ENCODE data around the gene ZBTB20. TPM values are rescaled to one million over a fixed set of nuclear protein-coding genes. Genes with fewer than 3 reads are reported as not detected.

ZBTB20 gene
- polyA plus RNA-seq, 1 donor from 2014 or later = 4.8 TPM

DNA sequence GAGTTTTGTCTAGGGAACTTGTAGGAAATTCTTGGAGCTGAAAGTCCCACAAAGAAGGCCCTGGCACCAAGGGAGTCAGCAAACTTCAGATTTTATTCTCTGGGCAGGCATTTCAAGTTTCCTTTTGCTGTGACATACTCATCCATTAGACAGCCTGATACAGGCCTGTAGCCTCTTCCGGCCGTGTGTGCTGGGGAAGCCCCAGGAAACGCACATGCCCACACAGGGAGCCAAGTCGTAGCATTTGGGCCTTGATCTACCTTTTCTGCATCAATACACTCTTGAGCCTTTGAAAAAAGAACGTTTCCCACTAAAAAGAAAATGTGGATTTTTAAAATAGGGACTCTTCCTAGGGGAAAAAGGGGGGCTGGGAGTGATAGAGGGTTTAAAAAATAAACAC lies 838.3 kb downstream of the ZBTB20 start:
- Histone ChIP-seq H3K27me3 (ENCODE audit: insufficient read depth, low read depth, low read length) (no peaks in the 10 kb centered on the region), H3K79me2 (replicated peaks; ENCODE audit: insufficient read depth, low read length) (no peaks in the 10 kb centered on the region), H3F3A (ENCODE audit: insufficient read depth, low read length, poor library complexity, severe bottlenecking) (no peaks in the 10 kb centered on the region), H3K4me3 (ENCODE audit: low read length) (no peak overlapping the region), H3K4me2 (ENCODE audit: low read length) (no peak overlapping the region), H3K9ac (ENCODE audit: low read length) (no peak overlapping the region), H3K9me3 (ENCODE audit: low read length) (no peaks in the 10 kb centered on the region), H2AFZ (ENCODE audit: low read depth, low read length) (no peak overlapping the region), H4K20me1 (ENCODE audit: insufficient read depth) (no peaks in the 10 kb centered on the region), H3K36me3 (ENCODE audit: insufficient read depth, low read length) (no peaks in the 10 kb centered on the region), H3K9me2 (ENCODE audit: insufficient read depth, low read length) (no peaks in the 10 kb centered on the region), H3K27ac (ENCODE audit: low read length) (no peak overlapping the region)
- TF ChIP-seq TAF1 (IDR thresholded peaks at IDR 0.05; ENCODE audit: low read depth) (no peak), RAD21 (conservative IDR thresholded peaks at IDR 0.05) (no peak), EP300 (conservative IDR thresholded peaks at IDR 0.05; ENCODE audit: poor library complexity, severe bottlenecking) (no peak)

DNA sequence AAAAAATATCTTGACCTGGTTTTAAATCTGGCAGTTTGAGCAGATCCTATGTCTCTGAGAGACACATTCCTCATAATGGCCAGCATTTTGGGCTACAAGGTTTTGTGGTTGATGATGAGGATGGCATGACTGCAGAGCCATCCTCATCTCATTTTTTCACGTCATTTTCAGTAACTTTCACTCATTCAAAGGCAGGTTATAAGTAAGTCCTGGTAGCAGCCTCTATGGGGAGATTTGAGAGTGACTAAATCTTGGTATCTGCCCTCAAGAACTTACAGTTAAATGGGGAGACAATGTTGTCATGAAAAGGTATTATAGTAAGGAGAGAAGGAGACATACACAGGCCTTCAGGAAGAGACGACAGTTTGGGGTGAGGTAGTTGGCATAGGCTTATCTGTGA lies 838.7 kb downstream of the ZBTB20 start:
- no peak overlapping the region for H2AFZ ChIP-seq (ENCODE audit: low read depth, low read length)

GRCh38 chr3:114307832-114308231 lies 839.3 kb downstream of the ZBTB20 start:
- Histone ChIP-seq H3K9ac (ENCODE audit: low read length) (no peak overlapping the region), H3F3A (ENCODE audit: insufficient read depth, low read length, poor library complexity, severe bottlenecking) (no peaks in the 10 kb centered on the region), H2AFZ (ENCODE audit: low read depth, low read length) (no peak overlapping the region), H3K79me2 (replicated peaks; ENCODE audit: insufficient read depth, low read length) (no peaks in the 10 kb centered on the region), H3K36me3 (ENCODE audit: insufficient read depth, low read length) (no peaks in the 10 kb centered on the region), H3K9me2 (ENCODE audit: insufficient read depth, low read length) (no peaks in the 10 kb centered on the region), H3K9me3 (ENCODE audit: low read length) (no peaks in the 10 kb centered on the region), H4K20me1 (ENCODE audit: insufficient read depth) (no peaks in the 10 kb centered on the region), H3K4me2 (ENCODE audit: low read length) (no peak overlapping the region), H3K4me3 (ENCODE audit: low read length) (no peak overlapping the region), H3K27me3 (ENCODE audit: insufficient read depth, low read depth, low read length) (no peaks in the 10 kb centered on the region), H3K27ac (ENCODE audit: low read length) (no peak overlapping the region)
- TF ChIP-seq, protein P1, sequence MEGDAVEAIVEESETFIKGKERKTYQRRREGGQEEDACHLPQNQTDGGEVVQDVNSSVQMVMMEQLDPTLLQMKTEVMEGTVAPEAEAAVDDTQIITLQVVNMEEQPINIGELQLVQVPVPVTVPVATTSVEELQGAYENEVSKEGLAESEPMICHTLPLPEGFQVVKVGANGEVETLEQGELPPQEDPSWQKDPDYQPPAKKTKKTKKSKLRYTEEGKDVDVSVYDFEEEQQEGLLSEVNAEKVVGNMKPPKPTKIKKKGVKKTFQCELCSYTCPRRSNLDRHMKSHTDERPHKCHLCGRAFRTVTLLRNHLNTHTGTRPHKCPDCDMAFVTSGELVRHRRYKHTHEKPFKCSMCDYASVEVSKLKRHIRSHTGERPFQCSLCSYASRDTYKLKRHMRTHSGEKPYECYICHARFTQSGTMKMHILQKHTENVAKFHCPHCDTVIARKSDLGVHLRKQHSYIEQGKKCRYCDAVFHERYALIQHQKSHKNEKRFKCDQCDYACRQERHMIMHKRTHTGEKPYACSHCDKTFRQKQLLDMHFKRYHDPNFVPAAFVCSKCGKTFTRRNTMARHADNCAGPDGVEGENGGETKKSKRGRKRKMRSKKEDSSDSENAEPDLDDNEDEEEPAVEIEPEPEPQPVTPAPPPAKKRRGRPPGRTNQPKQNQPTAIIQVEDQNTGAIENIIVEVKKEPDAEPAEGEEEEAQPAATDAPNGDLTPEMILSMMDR (IDR thresholded peaks at IDR 0.05; ENCODE audit: poor library complexity, severe bottlenecking) = no peak
- no peak for TF ChIP-seq RAD21 (conservative IDR thresholded peaks at IDR 0.05)
- no peak for TF ChIP-seq POLR2AphosphoS5 (IDR thresholded peaks at IDR 0.05)
- TF ChIP-seq SMC3 (conservative IDR thresholded peaks at IDR 0.05; ENCODE audit: poor library complexity) = no peak
- TF ChIP-seq, protein P2, sequence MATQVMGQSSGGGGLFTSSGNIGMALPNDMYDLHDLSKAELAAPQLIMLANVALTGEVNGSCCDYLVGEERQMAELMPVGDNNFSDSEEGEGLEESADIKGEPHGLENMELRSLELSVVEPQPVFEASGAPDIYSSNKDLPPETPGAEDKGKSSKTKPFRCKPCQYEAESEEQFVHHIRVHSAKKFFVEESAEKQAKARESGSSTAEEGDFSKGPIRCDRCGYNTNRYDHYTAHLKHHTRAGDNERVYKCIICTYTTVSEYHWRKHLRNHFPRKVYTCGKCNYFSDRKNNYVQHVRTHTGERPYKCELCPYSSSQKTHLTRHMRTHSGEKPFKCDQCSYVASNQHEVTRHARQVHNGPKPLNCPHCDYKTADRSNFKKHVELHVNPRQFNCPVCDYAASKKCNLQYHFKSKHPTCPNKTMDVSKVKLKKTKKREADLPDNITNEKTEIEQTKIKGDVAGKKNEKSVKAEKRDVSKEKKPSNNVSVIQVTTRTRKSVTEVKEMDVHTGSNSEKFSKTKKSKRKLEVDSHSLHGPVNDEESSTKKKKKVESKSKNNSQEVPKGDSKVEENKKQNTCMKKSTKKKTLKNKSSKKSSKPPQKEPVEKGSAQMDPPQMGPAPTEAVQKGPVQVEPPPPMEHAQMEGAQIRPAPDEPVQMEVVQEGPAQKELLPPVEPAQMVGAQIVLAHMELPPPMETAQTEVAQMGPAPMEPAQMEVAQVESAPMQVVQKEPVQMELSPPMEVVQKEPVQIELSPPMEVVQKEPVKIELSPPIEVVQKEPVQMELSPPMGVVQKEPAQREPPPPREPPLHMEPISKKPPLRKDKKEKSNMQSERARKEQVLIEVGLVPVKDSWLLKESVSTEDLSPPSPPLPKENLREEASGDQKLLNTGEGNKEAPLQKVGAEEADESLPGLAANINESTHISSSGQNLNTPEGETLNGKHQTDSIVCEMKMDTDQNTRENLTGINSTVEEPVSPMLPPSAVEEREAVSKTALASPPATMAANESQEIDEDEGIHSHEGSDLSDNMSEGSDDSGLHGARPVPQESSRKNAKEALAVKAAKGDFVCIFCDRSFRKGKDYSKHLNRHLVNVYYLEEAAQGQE (IDR thresholded peaks at IDR 0.05; ENCODE audit: borderline replicate concordance) = no peak
- no peak for TF ChIP-seq EZH2 (IDR thresholded peaks at IDR 0.05; ENCODE audit: borderline replicate concordance, insufficient read depth, low read length, poor library complexity, severe bottlenecking)
- TF ChIP-seq MXI1 (conservative IDR thresholded peaks at IDR 0.05; ENCODE audit: poor library complexity, severe bottlenecking) = no peak
- no peak for TF ChIP-seq TAF1 (IDR thresholded peaks at IDR 0.05; ENCODE audit: low read depth)
- no peak for TF ChIP-seq EP300 (conservative IDR thresholded peaks at IDR 0.05; ENCODE audit: poor library complexity, severe bottlenecking)

More for the DNA sequence above, 838.7 kb downstream of the ZBTB20 start:
- Histone ChIP-seq H3K9me3 (ENCODE audit: low read length) (no peaks in the 10 kb centered on the region), H3K79me2 (replicated peaks; ENCODE audit: insufficient read depth, low read length) (no peaks in the 10 kb centered on the region), H3K4me2 (ENCODE audit: low read length) (no peak overlapping the region), H3K9ac (ENCODE audit: low read length) (no peak overlapping the region), H3K9me2 (ENCODE audit: insufficient read depth, low read length) (no peaks in the 10 kb centered on the region), H3F3A (ENCODE audit: insufficient read depth, low read length, poor library complexity, severe bottlenecking) (no peaks in the 10 kb centered on the region), H3K27ac (ENCODE audit: low read length) (no peak overlapping the region), H3K36me3 (ENCODE audit: insufficient read depth, low read length) (no peaks in the 10 kb centered on the region), H4K20me1 (ENCODE audit: insufficient read depth) (no peaks in the 10 kb centered on the region), H3K27me3 (ENCODE audit: insufficient read depth, low read depth, low read length) (no peaks in the 10 kb centered on the region), H3K4me3 (ENCODE audit: low read length) (no peak overlapping the region)
- TF ChIP-seq EP300 (conservative IDR thresholded peaks at IDR 0.05; ENCODE audit: poor library complexity, severe bottlenecking) = no peak

Measured in neural cell (in vitro differentiated cells).